BJ (cell line): ENCODE results near the gene ANO4. TPM values are rescaled to one million over a fixed set of nuclear protein-coding genes. Genes with fewer than 3 reads are reported as not detected.

Source experiments
- CTCF ChIA-PET: fragments of 350-600 bp; formaldehyde crosslinking; extraction: SDS; loops from one replicate; lab custom pipeline; 2021; ENCODE audit warnings: antibody characterized with exemption, inconsistent platforms; lab: Yijun Ruan, JAX
- POLR2A ChIA-PET: fragments of 300-600 bp; sonication (Branson Sonifier 250); formaldehyde crosslinking; extraction: SDS; loops from one replicate; lab custom pipeline; 2021; ENCODE audit warnings: antibody characterized with exemption; lab: Charles Lee
- DNase-seq: peaks from one replicate; pipeline ENCODE4 v3.0.0-alpha.2; 2011; ENCODE audit warnings: low read depth
- H3K27me3 ChIP-seq: 2 replicates; pipeline ENCODE4 v1.6.0; 2011; ENCODE audit warnings: low read length; ENCODE audit not compliant: control insufficient read depth, insufficient read depth
- H3K36me3 ChIP-seq: 2 replicates; pipeline ENCODE4 v1.5.1; 2011; ENCODE audit warnings: low read length; ENCODE audit not compliant: control insufficient read depth, insufficient read depth
- H3K4me3 ChIP-seq: 2 replicates; pipeline ENCODE4 v1.5.1; 2011; ENCODE audit warnings: low read depth, mild to moderate bottlenecking, control low read depth, low read length
- CTCF ChIP-seq: IDR thresholded peaks from 2 replicates; pipeline ENCODE4 v1.5.1; 2011; ENCODE audit warnings: low read depth, mild to moderate bottlenecking, control low read depth, inconsistent platforms, low read length, moderate library complexity; ENCODE audit not compliant: insufficient read depth
- polyA plus RNA-seq: library from polyadenylated mRNA; depleted of rRNA; stranded (reverse); fragments of >200 nt; gene quantifications from 2 replicates; pipeline ENCODE4 v1.2.3, GENCODE V29; 2011

Gene ANO4
- polyA plus RNA-seq, 1 experiment: 7.1 TPM

GRCh38 chr12:101009274-101009673 lies 214.7 kb downstream of the ANO4 start:
- no peaks in the 10 kb centered on the region for H3K27me3 ChIP-seq
- ChIA-PET POLR2A (no interaction called here), CTCF (no interaction called here)
- H3K36me3 ChIP-seq: no peaks in the 10 kb centered on the region
- TF ChIP-seq CTCF: no peak
- H3K4me3 ChIP-seq: no peak overlapping the region
- DNase-seq: no peak

GRCh38 chr12:101010896-101011295 lies 216.3 kb downstream of the ANO4 start:
- CTCF ChIA-PET: no interaction called here
- no peak overlapping the region for H3K4me3 ChIP-seq
- no peak for DNase-seq
- no peaks in the 10 kb centered on the region for H3K36me3 ChIP-seq
- H3K27me3 ChIP-seq: no peaks in the 10 kb centered on the region
- POLR2A ChIA-PET: no interaction called here
- TF ChIP-seq CTCF: no peak

- TF ChIP-seq CTCF: no peak
- Histone ChIP-seq H3K27me3 (no peaks in the 10 kb centered on the region), H3K36me3 (no peaks in the 10 kb centered on the region), H3K4me3 (no peak overlapping the region)
- DNase-seq: no peak
- ChIA-PET CTCF (no interaction called here), POLR2A (no interaction called here)
Measured at GRCh38 chr12:101013993-101014392, 219.4 kb downstream of the ANO4 start.

- ChIA-PET POLR2A (no interaction called here), CTCF (no interaction called here)
- Histone ChIP-seq H3K36me3 (no peaks in the 10 kb centered on the region), H3K4me3 (no peak overlapping the region), H3K27me3 (no peaks in the 10 kb centered on the region)
- no peak for TF ChIP-seq CTCF
- DNase-seq: no peak
Measured at GRCh38 chr12:101015044-101015443, 220.5 kb downstream of the ANO4 start.

GRCh38 chr12:101018540-101018939 lies 224.0 kb downstream of the ANO4 start:
- H3K27me3 ChIP-seq: no peaks in the 10 kb centered on the region
- TF ChIP-seq CTCF: no peak
- CTCF ChIA-PET: interaction anchor here (1.1 to 1.3 kb wide), 3 partner anchors 11 to 66 kb away, joined by 3 to 4 read pairs (median 3); no protein-coding TSS in a partner anchor
- H3K36me3 ChIP-seq: no peaks in the 10 kb centered on the region
- POLR2A ChIA-PET: no interaction called here
- no peak overlapping the region for H3K4me3 ChIP-seq
- peak; percentile 68 for DNase-seq
